AG20443 (cell line): ENCODE results near the gene C15orf62.

Experiments
- DNase-seq: peaks from one replicate; pipeline ENCODE4 v3.0.0; 2012; ENCODE audit warnings: low spot score, mixed read lengths

C15orf62 gene

DNA sequence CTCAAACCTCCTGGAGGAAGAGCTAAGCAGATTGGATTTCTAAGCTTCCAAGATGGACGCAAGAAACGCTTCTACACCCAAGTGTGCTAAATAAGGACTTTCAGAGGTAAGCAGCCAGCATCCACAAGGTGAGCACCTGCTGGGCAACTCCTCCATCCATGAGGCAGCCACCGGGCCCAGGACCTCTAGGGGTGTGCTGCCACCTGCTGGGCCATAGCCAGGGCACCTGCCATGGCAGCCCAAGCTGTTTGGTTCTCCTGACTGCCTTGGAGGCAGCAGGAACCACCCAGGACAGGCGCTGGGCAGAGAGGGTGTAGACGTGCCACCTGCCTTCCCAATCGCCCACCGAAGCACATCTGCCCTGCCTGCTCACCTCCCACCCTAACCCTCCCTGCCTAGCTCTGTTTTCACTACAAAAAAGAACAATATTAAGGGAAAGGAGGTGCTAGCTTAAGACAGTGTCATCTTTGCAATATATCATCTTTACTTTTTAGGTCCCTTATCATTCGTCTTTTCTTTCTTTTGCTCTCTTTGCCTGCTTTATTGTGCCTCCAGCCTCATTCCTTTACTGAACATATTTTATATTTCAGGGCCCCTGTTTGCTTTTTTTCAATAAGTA is 12.9 kb downstream of the C15orf62 start:
- no peak for DNase-seq

DNA sequence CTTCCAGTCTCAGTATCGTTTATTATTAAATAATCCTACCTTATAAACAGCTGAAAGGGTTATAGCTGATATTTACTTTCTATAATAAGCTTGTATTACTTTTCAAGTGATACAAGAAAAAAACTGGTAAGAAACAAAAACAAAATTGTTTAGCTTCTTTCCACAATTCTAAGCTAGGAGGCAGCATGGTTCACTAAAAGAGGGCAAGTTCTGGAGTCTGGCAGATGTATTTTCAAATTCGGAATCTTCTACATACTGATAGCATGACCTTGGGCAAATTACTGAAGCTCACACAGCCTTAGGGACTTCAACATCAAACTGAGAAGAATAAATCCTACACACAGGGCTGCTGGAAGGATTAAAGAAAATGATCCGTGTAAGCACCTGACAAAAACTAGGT is 15.4 kb downstream of the C15orf62 start:
- DNase-seq: no peak

GRCh38 chr15:40785814-40786213 is 16.0 kb downstream of the C15orf62 start:
- no peak for DNase-seq

DNA sequence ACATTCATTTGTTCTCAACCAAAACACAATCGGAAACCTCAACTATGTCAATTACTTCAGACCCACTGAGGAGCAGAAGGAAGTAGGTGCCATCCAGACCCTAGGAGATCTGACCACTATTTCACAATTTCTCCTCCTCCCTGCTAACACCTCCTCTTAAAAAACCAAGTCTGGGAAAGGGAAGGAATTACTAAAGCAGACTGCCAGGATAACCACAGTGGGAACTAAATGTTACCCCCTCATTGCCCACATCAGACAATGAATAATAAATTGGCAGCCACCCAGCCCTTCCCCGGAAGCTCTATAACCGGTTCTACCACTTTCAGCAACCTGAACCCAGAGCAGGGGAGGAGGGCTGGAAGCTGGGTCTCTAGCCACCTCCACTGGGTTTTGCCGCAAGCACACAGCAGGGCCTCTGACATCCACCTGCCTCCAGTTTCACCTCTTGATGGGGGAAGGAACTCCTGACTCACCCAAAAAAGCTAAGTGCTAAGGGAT is 17.6 kb downstream of the C15orf62 start:
- peak; percentile 55 for DNase-seq

GRCh38 chr15:40787991-40788390 is 18.2 kb downstream of the C15orf62 start:
- DNase-seq: no peak

DNA sequence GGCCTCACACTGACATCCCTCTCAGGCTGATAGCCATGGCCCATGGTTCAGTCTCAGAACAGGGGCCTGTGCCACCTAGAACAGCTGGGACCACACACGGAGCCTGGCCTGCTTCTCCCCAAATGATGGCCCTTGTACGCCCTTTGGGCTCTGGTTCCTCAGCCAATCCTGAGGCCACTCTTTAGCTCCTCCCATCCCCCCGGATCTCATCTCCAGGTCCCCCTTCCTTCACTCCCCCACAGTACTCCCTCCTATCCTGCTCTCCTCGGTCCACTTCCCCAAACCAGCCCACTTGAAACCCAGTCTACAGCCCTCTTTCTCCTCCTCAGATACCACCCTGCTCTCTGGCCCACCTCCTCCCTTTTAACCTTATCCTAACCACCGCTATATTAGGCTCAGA is 19.3 kb downstream of the C15orf62 start:
- DNase-seq: no peak

DNA sequence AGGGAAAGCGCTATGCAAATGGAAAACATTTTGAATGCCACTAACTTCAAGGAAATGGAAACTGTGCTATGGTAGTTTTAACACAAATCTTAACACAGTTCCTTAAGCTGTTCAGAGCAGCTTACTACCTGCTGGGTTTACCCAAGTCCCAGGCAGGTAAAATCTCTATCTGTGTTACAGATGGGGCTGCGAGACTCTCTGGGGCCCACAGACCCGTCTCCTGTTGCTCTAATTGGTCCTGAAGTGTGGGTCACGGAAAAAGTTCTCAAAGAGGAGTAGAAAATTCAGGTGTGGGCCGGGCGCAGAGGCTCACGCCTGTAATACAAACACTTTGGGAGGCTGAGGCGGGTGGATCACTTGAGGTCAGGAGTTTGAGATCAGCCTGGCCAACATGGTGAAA is 20.2 kb downstream of the C15orf62 start:
- no peak for DNase-seq

DNA sequence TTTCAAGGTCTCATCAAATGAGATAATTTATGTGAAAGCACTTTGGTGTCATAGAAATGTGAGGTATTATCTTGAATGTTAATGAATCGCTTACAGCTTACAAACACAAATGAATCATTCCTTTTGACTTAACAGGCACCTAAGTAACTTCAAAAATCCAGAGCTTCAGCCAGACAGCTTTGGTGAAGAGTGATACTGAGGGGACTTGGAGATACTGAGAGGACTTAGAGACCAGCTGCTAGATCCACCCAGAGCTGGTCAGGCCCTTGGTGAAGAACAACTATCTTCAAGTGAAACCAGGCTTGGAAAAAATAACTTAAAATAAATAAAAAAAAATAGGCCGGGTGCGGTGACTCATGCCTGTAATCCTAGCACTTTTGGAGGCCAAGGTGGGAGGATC is 20.9 kb downstream of the C15orf62 start:
- DNase-seq: no peak

DNA sequence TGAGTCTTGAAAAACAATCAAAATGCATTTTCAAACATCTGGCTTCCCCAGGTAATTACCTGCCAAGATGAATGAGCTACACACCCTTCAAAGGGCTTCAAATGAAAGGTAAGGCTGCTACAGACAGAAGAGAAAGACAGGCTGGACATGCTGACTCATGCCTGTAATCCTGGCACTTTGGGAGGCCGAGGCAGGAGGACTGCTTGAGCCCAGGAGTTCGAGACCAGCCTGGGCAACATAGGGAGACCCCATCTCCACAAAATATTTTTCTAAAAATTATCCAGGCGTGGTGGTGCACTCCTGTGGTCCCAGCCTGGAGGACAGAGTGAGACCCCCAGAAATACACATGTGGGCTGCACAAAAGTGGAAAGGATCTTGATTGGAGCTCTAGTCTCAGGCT is 22.6 kb downstream of the C15orf62 start:
- DNase-seq: no peak

- peak; percentile 66 for DNase-seq
These were observed 23.6 kb downstream of the C15orf62 start for GRCh38 chr15:40793216-40793989.

- no peak for DNase-seq
These were observed 26.3 kb downstream of the C15orf62 start for GRCh38 chr15:40796041-40796440.

GRCh38 chr15:40796512-40796911 is 26.7 kb downstream of the C15orf62 start:
- DNase-seq: no peak

GRCh38 chr15:40799523-40799922 is 29.7 kb downstream of the C15orf62 start:
- DNase-seq: no peak

DNA sequence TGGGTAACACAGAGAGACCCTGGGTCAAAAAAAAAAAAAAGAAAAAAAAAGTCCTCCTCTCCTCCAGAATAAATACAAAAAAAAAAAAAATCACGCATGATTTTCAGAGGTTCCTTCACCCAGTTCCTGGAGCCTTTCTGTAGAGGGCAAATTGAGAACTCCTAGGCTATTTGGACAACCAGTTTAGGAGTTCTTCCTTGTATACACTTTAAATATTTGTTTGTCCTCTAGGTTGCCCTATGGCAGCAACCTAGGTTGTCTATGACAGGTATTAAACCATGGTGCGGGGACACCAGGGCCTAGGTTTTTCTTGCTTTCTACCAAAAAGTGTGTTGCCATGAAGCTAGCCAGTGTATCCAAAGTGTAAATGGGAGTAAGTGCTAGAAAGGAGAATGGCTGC is 33.3 kb downstream of the C15orf62 start:
- DNase-seq: no peak

DNA sequence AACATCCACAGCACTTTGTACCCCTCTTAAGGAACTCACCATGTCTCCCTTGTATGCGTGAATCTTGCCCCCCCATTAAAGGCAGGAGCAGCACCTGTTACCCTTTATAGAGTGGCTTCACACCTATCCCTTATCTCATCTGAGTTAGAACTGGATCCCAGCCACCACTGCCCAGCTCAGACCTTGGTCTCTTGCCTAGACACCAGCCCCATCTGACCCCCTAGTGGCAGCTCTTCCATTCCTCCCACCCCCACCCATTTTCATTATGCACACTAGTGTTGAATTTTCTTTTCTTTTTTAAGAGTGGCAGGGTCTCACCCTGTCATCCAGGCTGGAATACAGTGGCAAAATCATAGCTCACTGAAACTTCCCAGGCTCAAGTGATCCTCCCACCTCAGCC is 33.9 kb downstream of the C15orf62 start:
- no peak for DNase-seq

DNA sequence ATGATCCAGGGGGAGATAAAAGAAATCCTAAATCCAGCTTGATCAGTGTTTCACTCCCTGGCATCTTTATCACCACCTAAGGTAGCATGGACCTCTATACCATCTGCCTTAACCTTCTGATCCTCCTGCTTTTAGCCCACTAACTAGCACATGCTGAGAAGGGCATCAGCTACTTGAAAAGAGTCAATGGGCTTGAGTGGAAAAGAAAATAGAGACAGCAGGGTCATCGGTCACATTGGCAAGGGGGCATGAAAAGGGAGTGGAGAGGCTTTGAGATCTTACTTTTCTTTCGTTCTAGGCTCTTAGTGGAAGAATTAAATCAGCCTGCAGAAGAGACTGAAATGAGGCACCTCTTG is 36.9 kb downstream of the C15orf62 start:
- no peak for DNase-seq

DNA sequence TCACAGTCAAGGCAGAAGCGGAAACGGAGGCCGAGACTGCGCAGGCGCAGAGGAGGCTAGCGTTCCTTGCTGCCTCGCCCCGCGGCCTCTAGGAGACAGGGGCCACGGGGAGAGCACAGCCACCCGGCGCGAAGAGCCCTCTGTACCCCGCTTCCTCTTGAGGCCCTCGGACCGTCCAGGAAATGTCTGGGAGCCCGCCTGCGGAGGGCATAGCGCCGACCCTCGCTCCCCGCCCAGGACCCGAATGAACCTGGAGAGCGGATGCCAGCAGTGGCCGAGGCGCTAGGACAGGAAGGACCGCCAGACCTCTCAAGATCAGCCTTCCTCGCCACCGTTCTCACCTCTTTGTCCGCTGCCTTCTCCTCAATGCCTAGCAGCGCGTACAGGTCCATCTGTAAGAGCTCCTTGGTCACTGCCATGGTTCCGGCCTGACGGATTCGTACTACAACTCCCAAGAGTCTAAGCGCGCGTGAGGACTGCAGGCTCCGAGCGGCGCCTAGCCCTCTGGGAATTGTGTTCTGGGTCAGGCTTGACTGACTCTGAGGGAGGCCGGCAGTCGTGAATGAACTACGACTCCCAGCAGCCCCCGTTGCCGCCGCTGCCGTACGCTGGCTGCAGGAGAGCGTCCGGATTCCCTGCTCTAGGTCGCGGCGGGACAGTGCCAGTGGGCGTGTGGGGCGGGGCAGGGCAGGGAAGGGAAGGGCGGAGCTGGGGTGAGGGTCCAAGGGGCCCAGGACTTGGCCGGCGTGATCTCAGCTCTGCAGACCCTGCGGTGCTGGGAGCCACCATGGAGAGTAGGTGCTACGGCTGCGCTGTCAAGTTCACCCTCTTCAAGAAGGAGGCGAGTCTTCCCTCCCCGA is 37.5 kb downstream of the C15orf62 start, which contains the start of the genes DNAJC17 and ZFYVE19:
TSS of gene DNAJC17 (minus strand) at position 446 of the 860 bp plus-strand sequence. CDS start at position 419, 27 bp downstream.
TSS of gene ZFYVE19 (plus strand) at position 62 of the 860 bp plus-strand sequence. CDS start at position 563, 501 bp downstream.
- peak; percentile 97 for DNase-seq

DNA sequence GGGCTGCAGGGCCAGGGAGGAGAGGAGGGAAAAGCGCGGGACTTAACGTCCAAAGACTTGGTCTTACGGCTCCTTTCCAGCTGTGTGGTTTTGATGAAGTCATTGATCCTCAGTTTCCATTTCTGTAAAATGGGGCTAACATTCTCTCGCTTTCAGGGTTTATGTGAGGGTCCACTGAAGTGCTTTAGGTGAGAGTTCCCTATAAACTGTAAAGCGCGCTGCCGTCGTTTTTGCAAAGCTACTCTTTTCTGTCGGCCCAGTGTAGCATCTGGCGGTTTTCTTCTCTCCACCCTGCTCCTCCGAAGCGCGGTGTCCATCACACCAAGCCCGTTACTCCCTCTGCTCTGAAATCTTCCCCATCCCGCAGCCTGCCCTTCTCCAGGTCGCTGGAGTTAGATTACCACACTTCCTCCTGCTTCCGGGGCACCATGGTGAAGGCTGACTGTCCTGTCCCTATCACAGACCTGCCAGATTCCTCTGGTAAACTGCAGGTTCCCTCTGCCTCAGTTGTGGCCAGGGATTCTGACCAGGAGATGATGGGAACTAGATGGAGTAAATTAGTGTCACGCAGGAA is 38.2 kb downstream of the C15orf62 start:
- DNase-seq: no peak

DNA sequence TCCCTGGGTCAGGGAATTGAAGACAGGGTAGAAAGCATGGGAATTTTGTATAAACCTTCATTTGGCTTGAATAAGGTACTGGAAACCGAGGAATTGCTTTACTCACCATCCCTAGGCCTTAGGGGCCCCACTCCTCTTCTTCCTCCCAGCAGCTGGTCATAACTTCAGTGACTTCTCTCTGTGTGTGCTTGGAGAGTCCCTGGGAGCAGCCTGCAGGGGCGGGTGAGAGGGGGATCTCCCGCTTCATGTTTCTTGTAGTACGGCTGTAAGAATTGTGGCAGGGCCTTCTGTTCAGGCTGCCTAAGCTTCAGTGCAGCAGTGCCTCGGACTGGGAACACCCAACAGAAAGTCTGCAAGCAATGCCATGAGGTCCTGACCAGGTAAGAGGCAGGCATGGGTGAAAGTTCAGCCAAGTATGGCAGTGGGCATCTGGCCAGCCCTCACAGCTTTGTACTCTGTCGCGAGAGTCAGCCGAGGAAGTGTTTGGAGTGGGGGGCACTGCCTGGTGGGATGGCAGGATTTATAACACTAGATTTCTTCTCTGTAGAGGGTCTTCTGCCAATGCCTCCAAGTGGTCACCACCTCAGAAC is 39.2 kb downstream of the C15orf62 start:
- DNase-seq: no peak

GRCh38 chr15:40812721-40813425 is 43.1 kb downstream of the C15orf62 start:
- DNase-seq: no peak
